ENCODE results near the gene MPG. TPM values are rescaled to one million over a fixed set of nuclear protein-coding genes. Genes with fewer than 3 reads are reported as not detected.

MPG gene
- total and polyA plus RNA-seq, 2 donors from 2014 or later: 40.8 to 54.3 TPM

GRCh38 chr16:33877-34647 is 44.0 kb upstream of the MPG start:
- Histone ChIP-seq H3K4me1 (ENCODE audit: control insufficient read depth in 2 of 3, insufficient read depth in 2 of 3, low read depth in 1 of 3, low read length in 3 of 3) (no peaks in the 10 kb centered on the region), H3K27ac (ENCODE audit: low read depth in 2 of 2, low read length in 2 of 2) (no peak overlapping the region), H3K9ac (ENCODE audit: low read length in 3 of 3) (no peak overlapping the region)

GRCh38 chr16:34648-34987 is 43.4 kb upstream of the MPG start:
- FAIRE-seq (no peak), DNase-seq (peak in 1 of 5 donors; percentile 37)
- intact Hi-C loops (cut with DNase I): no loop called here
- Histone ChIP-seq H3K9ac (ENCODE audit: low read length in 3 of 3) (no peak overlapping the region), H3K36me3 (ENCODE audit: control insufficient read depth in 2 of 3, insufficient read depth in 3 of 3, low read length in 3 of 3) (no peaks in the 10 kb centered on the region), H3K4me1 (ENCODE audit: control insufficient read depth in 2 of 3, insufficient read depth in 2 of 3, low read depth in 1 of 3, low read length in 3 of 3) (no peaks in the 10 kb centered on the region), H3K9me3 (ENCODE audit: control insufficient read depth in 2 of 3, insufficient read depth in 1 of 3, low read length in 3 of 3) (no peaks in the 10 kb centered on the region), H3K27me3 (ENCODE audit: control insufficient read depth, insufficient read depth, low read length) (no peaks in the 10 kb centered on the region), H3K4me3 (ENCODE audit: low read length in 3 of 3) (no peak overlapping the region), H3K27ac (ENCODE audit: low read depth in 2 of 2, low read length in 2 of 2) (no peak overlapping the region)
- no peak for TF ChIP-seq CTCF (IDR thresholded peaks at IDR 0.05; ENCODE audit: borderline replicate concordance, extremely low read depth, insufficient read depth)

More at GRCh38 chr16:33877-34647, 44.0 kb upstream of the MPG start:
- no peaks in the 10 kb centered on the region for H3K9me3 ChIP-seq (ENCODE audit: control insufficient read depth in 2 of 3, insufficient read depth in 1 of 3, low read length in 3 of 3)
- H3K27me3 ChIP-seq (ENCODE audit: control insufficient read depth, insufficient read depth, low read length): no peaks in the 10 kb centered on the region
- DNase-seq (peak in 1 of 5 donors; percentile 32), FAIRE-seq (no peak)
- no peak overlapping the region for H3K4me3 ChIP-seq (ENCODE audit: low read length in 3 of 3)
- no peaks in the 10 kb centered on the region for H3K36me3 ChIP-seq (ENCODE audit: control insufficient read depth in 2 of 3, insufficient read depth in 3 of 3, low read length in 3 of 3)
- no peak for TF ChIP-seq CTCF (IDR thresholded peaks at IDR 0.05; ENCODE audit: borderline replicate concordance, extremely low read depth, insufficient read depth)
- intact Hi-C loops (cut with DNase I): no loop called here

- H3K27me3 ChIP-seq (ENCODE audit: control insufficient read depth, insufficient read depth, low read length): no peaks in the 10 kb centered on the region
- H3K27ac ChIP-seq (ENCODE audit: low read depth in 2 of 2, low read length in 2 of 2): no peak overlapping the region
- DNase-seq (peak in 1 of 5 donors; percentile 34), FAIRE-seq (no peak)
- no peaks in the 10 kb centered on the region for H3K4me1 ChIP-seq (ENCODE audit: control insufficient read depth in 2 of 3, insufficient read depth in 2 of 3, low read depth in 1 of 3, low read length in 3 of 3)
- H3K9me3 ChIP-seq (ENCODE audit: control insufficient read depth in 2 of 3, insufficient read depth in 1 of 3, low read length in 3 of 3): no peaks in the 10 kb centered on the region
- no peak overlapping the region for H3K9ac ChIP-seq (ENCODE audit: low read length in 3 of 3)
- no peak for TF ChIP-seq CTCF (IDR thresholded peaks at IDR 0.05; ENCODE audit: borderline replicate concordance, extremely low read depth, insufficient read depth)
- no peaks in the 10 kb centered on the region for H3K36me3 ChIP-seq (ENCODE audit: control insufficient read depth in 2 of 3, insufficient read depth in 3 of 3, low read length in 3 of 3)
- H3K4me3 ChIP-seq (ENCODE audit: low read length in 3 of 3): no peak overlapping the region
- intact Hi-C loops (cut with DNase I): no loop called here
These were observed 42.9 kb upstream of the MPG start for GRCh38 chr16:35011-35677.
